Measurements from ENCODE around the gene CLEC18C.
"Not testable (repeated sequence)": the region's sequence is repeated elsewhere in the genome, so short reads cannot be mapped to it uniquely, and the experiment has no call there.

The CLEC18C gene

DNA sequence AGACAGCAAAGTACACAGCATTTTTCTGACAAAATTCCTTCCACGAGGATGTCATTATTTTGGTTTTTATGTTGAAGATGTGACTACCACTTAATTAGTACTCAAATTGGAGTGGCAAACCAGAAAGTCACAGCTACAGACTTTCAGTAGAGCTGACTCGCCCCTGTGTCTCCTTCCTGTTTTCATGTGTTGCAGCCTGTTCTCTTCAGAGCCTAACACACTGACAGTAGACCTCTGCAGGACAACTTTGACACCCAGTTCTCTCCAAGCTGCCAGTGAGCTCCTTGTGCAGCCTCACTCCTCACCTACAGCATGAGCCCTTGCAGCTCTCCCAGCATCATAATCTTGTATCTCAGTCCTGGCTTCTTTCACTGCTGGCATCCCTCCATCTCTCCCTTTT, 49.0 kb downstream of the CLEC18C start:
- DNase-seq = not testable (repeated sequence)

DNA sequence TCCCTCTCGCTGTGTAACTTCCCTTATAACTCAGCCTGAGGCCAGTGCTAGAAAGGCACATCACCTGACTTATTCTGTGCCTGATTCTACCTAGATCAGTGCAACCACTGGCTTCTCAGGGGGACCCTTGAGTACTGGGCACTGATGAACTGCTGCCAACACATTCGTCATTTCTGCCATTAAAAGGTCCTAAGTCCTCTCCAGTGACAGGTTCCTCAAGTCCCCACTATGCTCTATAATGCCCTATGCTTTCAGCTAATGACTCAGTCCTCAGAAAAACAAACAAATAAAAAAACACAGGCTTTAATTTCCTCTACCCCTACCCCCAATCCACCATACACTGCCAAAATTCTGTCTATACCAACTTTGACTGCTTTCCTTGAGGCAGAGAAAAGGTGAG, 49.6 kb downstream of the CLEC18C start:
- DNase-seq = not testable (repeated sequence)

DNA sequence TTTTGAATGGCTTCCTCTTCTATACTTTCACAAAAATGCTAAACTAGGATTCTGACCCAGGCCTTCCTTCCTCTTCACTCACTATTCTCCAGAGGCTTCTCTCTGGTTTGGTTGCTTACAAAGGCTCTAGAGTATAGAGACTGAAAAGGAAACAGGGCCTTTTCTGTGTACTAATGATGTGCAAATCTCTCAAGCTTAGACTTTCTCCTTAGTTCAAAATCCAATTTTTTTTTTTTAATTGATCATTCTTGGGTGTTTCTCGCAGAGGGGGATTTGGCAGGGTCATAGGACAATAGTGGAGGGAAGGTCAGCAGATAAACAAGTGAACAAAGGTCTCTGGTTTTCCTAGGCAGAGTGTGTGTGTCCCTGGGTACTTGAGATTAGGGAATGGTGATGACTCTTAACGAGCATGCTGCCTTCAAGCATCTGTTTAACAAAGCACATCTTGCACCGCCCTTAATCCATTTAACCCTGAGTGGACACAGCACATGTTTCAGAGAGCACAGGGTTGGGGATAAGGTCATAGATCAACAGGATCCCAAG, 50.5 kb downstream of the CLEC18C start:
- not testable (repeated sequence) for DNase-seq

DNA sequence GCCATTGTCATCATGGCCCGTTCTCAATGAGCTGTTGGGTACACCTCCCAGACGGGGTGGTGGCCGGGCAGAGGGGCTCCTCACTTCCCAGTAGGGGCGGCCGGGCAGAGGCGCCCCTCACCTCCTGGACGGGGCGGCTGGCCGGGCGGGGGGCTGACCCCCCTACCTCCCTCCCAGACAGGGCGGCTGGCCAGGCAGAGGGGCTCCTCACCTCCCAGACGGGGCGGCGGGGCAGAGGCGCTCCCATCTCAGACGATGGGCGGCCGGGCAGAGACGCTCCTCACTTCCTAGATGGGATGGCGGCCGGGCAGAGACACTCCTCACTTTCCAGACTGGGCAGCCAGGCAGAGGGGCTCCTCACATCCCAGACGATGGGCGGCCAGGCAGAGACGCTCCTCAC, 51.1 kb downstream of the CLEC18C start:
- DNase-seq = not testable (repeated sequence)

DNA sequence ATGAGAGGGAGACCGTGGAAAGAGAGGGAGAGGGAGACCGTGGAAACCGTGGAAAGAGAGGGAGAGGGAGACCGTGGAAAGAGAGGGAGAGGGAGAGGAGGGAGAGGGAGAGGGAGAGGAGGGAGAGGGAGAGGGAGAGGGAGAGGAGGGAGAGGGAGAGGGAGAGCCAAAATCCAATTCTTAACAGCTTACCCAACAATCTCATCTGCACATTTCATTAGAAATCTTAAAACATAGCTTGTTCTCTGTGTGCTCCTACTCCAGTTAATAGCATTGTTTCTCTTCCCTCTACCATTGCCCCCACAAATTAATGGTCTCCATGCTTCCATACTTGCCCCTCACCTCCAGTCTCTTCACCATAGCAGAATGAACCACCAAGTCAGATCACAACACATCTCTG, 51.8 kb downstream of the CLEC18C start:
- not testable (repeated sequence) for DNase-seq

DNA sequence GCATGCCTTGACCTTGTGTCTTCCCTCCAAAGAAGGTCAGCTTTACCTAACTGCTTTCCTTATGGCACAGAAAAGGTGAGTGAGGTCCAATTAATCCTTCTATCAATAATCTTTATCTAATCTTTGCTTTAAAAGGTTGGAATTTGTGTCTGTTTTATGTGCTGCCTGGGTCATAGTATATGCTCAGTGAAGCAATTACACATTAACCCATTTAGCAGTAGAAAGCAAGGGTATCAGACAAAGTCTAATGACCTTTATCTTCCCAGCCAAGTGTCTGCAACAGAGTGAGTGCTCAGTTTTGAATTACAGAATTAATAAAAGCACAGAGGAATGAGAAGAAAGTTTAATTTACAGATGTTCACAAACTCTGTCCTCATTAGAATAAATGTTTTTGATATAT, 52.4 kb downstream of the CLEC18C start:
- not testable (repeated sequence) for DNase-seq

DNA sequence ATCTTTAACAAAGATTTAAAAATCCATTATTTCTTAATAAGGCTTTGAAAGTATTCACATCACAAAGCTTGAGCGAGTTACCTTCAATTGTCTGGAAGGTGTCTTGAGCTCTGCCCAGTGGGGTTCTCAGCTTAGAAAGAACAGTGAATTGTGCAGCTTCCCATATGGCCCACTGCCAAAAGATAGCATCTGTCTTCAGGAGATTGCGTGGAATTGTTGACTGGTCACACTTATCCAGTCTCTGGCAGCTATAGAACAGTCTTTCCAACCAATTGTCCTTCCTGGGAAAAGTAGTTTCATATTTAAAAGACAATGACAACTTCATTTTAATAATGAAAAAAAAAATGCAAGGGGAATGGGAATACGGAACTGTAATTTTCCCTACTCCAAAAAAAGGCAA, 58.2 kb downstream of the CLEC18C start:
- DNase-seq = not testable (repeated sequence)
